Fibroblast of upper back skin (primary cell): Measurements from ENCODE around the gene TPST2.
A peak's percentile ranks its signal among the peaks of the same experiment; 100 is the strongest.

Source experiments
- DNase-seq: peaks from one replicate; pipeline ENCODE4 v3.0.0-alpha.2; 2013

TPST2 gene

GRCh38 chr22:26579331-26579886 lies 10.5 kb downstream of the TPST2 start:
- no peak for DNase-seq

DNA sequence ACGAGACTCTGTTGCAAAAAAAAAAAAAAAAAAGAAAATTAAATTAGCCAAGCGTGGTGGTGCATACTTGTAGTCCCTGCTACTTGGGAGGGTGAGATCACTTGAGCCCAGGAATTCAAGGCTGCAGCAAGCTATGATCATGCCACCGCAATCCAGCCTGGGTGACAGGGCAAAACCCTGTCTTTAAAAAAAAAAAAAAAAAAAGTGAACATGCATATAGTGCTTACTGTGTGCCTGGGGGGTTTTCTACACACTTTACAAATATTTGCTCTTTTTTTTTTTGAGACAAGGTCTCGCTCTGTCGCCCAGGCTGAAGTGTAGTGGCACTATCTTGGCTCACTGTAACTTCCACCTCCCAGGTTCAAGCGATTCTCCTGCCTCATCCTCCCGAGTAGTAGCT lies 12.9 kb downstream of the TPST2 start:
- DNase-seq: no peak

- DNase-seq: peak; percentile 41
Observed at GRCh38 chr22:26576026-26576680, 13.8 kb downstream of the TPST2 start.

DNA sequence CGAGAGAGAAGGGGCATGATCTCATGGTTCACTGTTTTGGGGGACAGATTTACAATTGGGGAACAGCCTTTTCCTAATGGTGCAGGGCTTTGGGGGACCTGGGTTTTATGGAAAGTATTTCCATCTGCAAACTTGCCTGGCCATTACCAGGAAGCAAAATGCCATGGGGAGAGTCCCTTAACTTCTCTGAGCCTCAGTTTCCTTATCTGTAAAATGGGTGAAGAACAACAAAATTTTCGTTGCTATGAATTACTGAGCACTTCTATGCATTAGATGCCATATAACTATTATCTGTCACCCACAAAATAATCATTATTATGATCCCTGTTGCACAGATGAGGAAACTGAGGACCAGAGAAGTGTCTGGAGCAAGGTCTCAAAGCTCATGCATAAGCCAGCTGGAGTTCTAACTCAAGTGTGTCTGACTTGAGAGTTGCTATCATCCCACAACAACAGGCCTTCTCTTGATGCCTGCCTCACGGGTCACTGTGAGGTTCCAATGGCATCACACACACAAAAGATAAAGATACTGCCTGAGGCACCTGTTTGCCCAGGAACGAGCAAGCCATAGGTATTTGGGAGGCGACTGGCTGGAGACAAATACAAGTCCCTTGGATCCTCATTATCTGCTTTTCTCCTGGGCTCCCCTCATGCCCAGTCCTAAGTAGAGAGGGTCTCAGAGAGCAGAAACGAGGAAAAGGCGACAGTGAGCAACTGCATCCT lies 15.8 kb downstream of the TPST2 start:
- DNase-seq: no peak

GRCh38 chr22:26573026-26573662 lies 16.8 kb downstream of the TPST2 start:
- DNase-seq: peak; percentile 30

GRCh38 chr22:26570864-26571525 lies 18.9 kb downstream of the TPST2 start:
- DNase-seq: no peak

GRCh38 chr22:26570115-26570514 lies 19.8 kb downstream of the TPST2 start:
- no peak for DNase-seq

DNA sequence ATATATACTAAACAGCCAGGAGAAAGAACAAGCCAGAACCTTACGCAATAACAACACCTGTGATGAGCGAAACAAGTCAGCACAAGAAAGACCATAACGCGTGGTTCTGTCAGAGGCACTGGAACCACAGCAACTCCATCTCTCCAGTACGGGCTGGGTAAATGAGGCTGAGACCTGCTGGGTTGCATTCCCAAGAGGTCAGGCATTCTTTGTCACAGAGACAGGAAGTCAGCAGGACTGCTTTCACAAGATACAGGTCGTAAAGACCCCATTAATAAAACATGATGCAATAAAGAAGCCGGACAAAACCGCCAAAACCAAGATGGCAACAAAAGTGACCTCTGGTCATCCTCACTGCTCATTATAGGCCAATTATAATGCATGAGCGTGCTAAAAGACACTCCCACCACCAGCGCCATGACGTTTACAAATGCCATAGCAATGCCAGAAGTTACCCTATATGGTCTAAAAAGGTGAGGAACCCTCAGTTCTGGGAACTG lies 21.7 kb downstream of the TPST2 start:
- no peak for DNase-seq

DNA sequence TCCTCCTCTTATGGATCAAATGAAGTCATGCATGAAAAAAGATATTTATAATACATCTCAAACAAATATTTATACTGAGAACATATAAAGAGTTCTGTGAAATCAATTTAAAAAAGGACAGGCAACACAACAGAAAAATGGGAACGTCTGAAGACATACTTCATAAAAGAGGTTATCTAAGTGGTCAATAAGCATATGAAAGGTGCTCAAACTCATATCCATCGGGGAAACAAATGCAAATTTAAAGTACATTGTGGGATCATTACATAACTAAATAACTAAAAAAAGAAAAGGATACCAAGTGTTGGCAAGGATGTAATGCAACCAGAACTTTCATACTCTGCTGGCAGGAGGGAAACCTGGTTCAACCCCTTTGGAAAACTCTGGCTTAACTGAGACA lies 22.3 kb downstream of the TPST2 start:
- no peak for DNase-seq

DNA sequence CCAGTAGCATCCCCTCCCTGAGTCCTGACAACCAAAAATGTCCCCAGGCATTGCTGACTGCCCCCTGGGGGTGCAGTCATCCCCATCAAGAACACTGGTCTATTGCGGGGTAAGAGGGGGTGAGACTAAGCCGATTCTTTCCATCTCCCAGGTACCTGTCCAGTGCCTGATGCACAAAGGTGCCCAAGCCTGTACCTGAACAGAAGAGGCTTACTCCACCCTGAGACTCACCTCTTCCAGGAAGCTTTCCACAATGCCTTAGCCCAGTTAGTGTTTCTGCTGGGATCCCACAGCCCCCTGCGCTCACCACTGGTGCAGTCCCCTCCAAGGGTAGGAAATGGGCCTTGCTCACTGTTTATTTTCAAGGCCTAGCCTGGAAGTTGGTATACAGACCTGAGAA lies 22.9 kb downstream of the TPST2 start:
- DNase-seq: no peak

- DNase-seq: no peak
Observed at GRCh38 chr22:26565889-26566288, 24.0 kb downstream of the TPST2 start.

GRCh38 chr22:26565181-26565580 lies 24.8 kb downstream of the TPST2 start:
- no peak for DNase-seq

DNA sequence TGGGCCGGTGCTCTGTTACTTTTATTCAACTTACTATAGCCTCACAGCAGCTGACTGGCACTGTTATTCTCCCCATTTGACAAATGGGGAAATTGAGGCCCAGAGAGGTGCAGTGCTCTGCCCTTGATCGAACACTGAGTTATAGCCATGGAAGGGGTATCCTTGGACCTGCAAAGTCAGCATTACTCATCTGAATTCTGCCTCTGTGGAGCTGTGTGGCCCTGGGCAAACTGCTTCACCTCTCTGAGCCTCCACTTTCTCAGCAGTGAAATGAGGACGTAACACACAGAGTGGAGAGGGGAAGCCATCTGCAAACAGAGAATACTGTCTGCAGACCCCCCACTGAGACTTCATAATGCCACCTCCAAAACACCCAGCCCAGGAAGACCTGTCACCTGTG lies 25.3 kb downstream of the TPST2 start:
- no peak for DNase-seq

DNA sequence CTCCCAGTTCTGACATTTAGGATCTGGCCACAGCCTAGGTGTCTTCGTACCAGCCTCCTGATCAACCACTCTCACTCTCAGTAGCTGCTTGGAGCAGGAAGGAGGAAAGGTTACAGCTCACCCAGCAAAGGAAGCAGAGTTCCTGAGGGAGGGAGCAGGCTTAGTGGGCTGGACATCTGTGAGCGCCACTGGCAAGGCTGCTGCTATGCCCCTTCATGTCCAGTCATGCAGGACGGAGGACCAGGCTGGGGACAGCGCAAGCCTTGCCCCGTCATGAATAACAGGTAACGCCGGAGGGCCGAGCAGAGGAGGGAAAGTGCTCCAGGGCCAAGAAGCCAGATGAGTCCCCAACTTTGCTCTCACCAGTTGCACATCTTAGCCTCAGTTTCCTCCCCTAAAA lies 25.8 kb downstream of the TPST2 start:
- DNase-seq: no peak

DNA sequence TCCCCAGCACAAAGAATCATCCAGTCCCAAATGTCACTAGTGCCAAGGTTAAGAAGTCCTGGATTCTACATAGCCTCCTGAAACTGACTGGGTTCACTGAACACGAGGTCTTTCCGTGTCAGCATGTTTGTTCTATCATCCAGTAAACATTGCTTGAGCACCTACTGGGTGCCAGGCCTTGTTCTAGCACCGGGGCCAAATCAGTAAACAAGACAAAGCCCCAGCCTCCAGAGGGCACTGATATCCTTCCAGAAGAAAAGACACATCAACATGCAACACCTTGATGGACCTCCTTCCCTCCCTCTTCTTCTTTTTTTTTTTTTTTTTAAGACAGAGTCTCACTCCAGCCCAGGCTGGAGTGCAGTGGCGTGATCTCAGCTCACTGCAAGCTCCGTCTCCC lies 26.9 kb downstream of the TPST2 start:
- no peak for DNase-seq

DNA sequence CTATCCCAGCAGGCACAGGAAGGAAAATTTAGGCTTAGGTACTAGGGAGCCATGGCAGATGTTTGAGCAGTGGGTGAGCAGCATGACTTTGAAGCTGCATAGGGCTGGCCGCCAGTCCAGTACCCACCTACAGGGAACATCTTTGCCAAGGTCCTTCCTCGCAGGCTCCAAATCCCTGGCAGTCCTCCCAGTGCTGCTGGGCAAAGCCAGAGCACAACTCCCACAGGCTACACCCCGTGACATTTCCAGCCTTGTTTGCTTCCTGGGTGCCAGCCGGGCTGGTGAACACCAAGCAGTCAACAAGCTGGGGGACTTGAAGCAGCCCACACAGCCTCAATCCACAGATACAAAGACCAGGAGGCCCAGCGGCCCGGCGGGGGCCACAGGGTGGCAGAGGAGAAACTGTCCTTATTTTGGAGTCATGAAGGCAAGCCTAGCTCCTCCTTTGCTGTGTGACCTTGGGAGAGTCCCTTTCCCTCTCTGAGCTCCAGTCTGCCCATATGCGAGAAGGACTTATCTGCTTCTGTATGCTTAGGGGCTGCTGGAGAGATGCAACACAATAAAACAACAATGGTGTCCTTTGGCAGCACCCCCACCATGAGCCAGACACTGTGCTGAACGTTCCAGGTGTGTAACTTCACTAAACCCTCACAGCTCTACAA lies 28.0 kb downstream of the TPST2 start:
- DNase-seq: no peak

- DNase-seq: no peak
Observed at GRCh38 chr22:26559961-26560575, 29.9 kb downstream of the TPST2 start.

GRCh38 chr22:26558248-26558895 lies 31.6 kb downstream of the TPST2 start:
- peak; percentile 52 for DNase-seq

DNA sequence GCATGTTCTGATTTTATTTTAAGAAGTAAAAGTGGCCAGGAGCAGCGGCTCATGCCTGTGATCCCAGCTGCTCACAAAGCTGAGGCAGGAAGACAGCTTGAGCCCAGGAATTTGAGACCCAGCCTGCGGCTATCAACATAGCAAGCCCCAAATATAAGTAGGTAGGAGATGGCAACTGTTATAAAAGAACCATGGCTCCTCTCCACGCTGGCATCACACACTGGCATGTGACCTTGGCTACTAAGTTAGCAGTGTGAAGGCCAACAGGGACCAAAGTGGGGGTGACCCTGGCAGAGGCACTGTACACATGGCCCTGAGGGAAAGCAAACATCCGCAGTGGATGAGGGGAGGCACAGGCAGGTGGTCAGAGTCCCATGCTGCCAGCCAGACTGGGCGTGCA lies 33.0 kb downstream of the TPST2 start:
- DNase-seq: no peak

GRCh38 chr22:26555478-26555877 lies 34.5 kb downstream of the TPST2 start:
- DNase-seq: no peak

- no peak for DNase-seq
Observed at GRCh38 chr22:26554956-26555355, 35.0 kb downstream of the TPST2 start.
